K562 (cell line): Measurements from ENCODE around the gene TGFBR3L. TPM values are rescaled to one million over a fixed set of nuclear protein-coding genes. Genes with fewer than 3 reads are reported as not detected.

Source experiments
- CTBP1 ChIP-seq: fragments of 450-650 bp; IDR thresholded peaks from 2 replicates; pipeline ENCODE4 v1.6.1; 2016; ENCODE audit warnings: borderline replicate concordance
- DDX20 ChIP-seq: fragments of 450-650 bp; IDR thresholded peaks from 2 replicates; pipeline ENCODE4 v1.6.1; 2016; ENCODE audit warnings: missing genetic modification characterization, low read depth, mild to moderate bottlenecking, missing compliant biosample characterization, moderate library complexity
- DLX4 ChIP-seq: fragments of 250-450 bp; sonication (Bioruptor Pico); IDR thresholded peaks from 2 replicates; pipeline ENCODE4 v1.6.1; 2021; ENCODE audit warnings: mild to moderate bottlenecking
- ELF4 ChIP-seq: fragments of 450-650 bp; formaldehyde crosslinking; IDR thresholded peaks from 2 replicates; pipeline ENCODE4 v1.4.0; 2022; ENCODE audit warnings: missing genetic modification characterization
- EP400 ChIP-seq: fragments of 450-650 bp; IDR thresholded peaks from 2 replicates; pipeline ENCODE4 v1.6.1; 2017; ENCODE audit warnings: antibody characterized with exemption, mild to moderate bottlenecking, moderate library complexity
- ERF ChIP-seq: fragments of 450-650 bp; formaldehyde crosslinking; IDR thresholded peaks from 2 replicates; pipeline ENCODE4 v1.4.0; 2020; ENCODE audit warnings: mild to moderate bottlenecking, mixed read lengths
- GMEB1 ChIP-seq: fragments of 250-450 bp; sonication (Bioruptor Pico); IDR thresholded peaks from 2 replicates; pipeline ENCODE4 v1.4.0; 2020; ENCODE audit warnings: mild to moderate bottlenecking
- HDAC2 ChIP-seq: fragments of 450-650 bp; IDR thresholded peaks from 2 replicates; pipeline ENCODE4 v1.6.1; 2016; ENCODE audit warnings: mild to moderate bottlenecking
- HDGF ChIP-seq: fragments of 450-650 bp; IDR thresholded peaks from 2 replicates; pipeline ENCODE4 v1.6.1; 2016
- HNRNPH1 ChIP-seq: fragments of 200-400 bp; formaldehyde crosslinking; optimal IDR thresholded peaks from 2 replicates; pipeline ENCODE3; 2017; ENCODE audit warnings: low read depth, mild to moderate bottlenecking, low read length, moderate library complexity
- JUNB ChIP-seq: fragments of 450-650 bp; formaldehyde crosslinking; conservative IDR thresholded peaks from 2 replicates; pipeline ENCODE4 v1.4.0; 2020; ENCODE audit warnings: mild to moderate bottlenecking
- MECOM ChIP-seq: fragments of 250-450 bp; sonication (Bioruptor Pico); IDR thresholded peaks from 2 replicates; pipeline ENCODE4 v1.8.0; 2022; ENCODE audit warnings: inconsistent platforms
- NEUROD1 ChIP-seq: fragments of 150-350 bp; IDR thresholded peaks from 2 replicates; pipeline ENCODE4 v1.6.1; 2014; ENCODE audit warnings: borderline replicate concordance, low read length, low read depth; ENCODE audit not compliant: partially characterized antibody
- RNF2 ChIP-seq: sonication (generic); IDR thresholded peaks from 2 replicates; pipeline ENCODE4 v1.6.1; 2016
- SLC30A9 ChIP-seq: fragments of 250-450 bp; sonication (Bioruptor Pico); IDR thresholded peaks from 2 replicates; pipeline ENCODE4 v1.8.0; 2022; ENCODE audit warnings: mild to moderate bottlenecking, moderate library complexity
- STAT5A ChIP-seq: IDR thresholded peaks from 2 replicates; pipeline ENCODE4 v1.6.1; 2012; ENCODE audit warnings: low read length, inconsistent platforms, borderline replicate concordance
- TOE1 ChIP-seq, 2 experiments: fragments of 450-650 bp in 1 of 2; sonication (generic) in 1 of 2; formaldehyde crosslinking in 1 of 2; IDR thresholded peaks; 2 replicates each; pipeline versions ENCODE4 v1.7.1 to v1.8.0; 2016 to 2022; ENCODE audit warnings: borderline replicate concordance in 2 of 2, mild to moderate bottlenecking in 2 of 2, antibody characterized with exemption in 1 of 2, inconsistent platforms in 1 of 2, low read depth in 1 of 2, missing genetic modification reagents in 1 of 2, moderate library complexity in 1 of 2
- ZBTB9 ChIP-seq: fragments of 450-650 bp; formaldehyde crosslinking; IDR thresholded peaks from 2 replicates; pipeline ENCODE4 v1.4.0; 2020; ENCODE audit warnings: mild to moderate bottlenecking, moderate library complexity
- ZC3H11A ChIP-seq: IDR thresholded peaks from 2 replicates; pipeline ENCODE4 v1.6.1; 2012; ENCODE audit warnings: low read depth, low read length, improper control_type of control experiment
- ZKSCAN3 ChIP-seq: fragments of 250-450 bp; sonication (Bioruptor Pico); IDR thresholded peaks from 2 replicates; pipeline ENCODE4 v1.4.0; 2020
- ZNF12 ChIP-seq: sonication (generic); formaldehyde crosslinking; IDR thresholded peaks from 2 replicates; pipeline ENCODE4 v1.4.0; 2020; ENCODE audit warnings: mild to moderate bottlenecking, missing genetic modification reagents
- ZNF511 ChIP-seq: sonication (generic); formaldehyde crosslinking; IDR thresholded peaks from 2 replicates; pipeline ENCODE4 v1.8.0; 2022; ENCODE audit warnings: mild to moderate bottlenecking, missing genetic modification reagents
- ZNF639 ChIP-seq, 2 experiments: fragments of 200-800 bp in 1 of 2; sonication (Bioruptor generic) in 1 of 2; sonication (generic) in 1 of 2; formaldehyde crosslinking in 1 of 2; IDR thresholded peaks in 1 of 2; conservative IDR thresholded peaks in 1 of 2; 2 replicates each; pipeline versions ENCODE4 v1.5.0 to v1.6.1; 2016 to 2020; ENCODE audit warnings: missing compliant biosample characterization in 1 of 2, missing genetic modification characterization in 1 of 2, missing genetic modification reagents in 1 of 2
- polyA plus RNA-seq, 8 experiments: library from polyadenylated mRNA; depleted of rRNA in 4 of 8; stranded (reverse) in 5 of 8; unstranded in 3 of 8; fragments of >200 nt; fragmentation: Nextera tagmentation in 2 of 8; fragmentation: Illumina TruSeq in 1 of 8; extraction: Ambion mirVana in 2 of 8; extraction: Trizol in 1 of 8; gene quantifications; 2 replicates each; pipeline versions ENCODE4 v1.2.1 to v1.2.3, GENCODE V29; 2011 to 2014; ENCODE audit warnings: inconsistent platforms in 1 of 8, missing spikeins in 1 of 8
- total RNA-seq, 7 experiments: library from RNA; depleted of rRNA in 6 of 7; stranded (reverse); fragments of >200 nt in 6 of 7; fragmentation: Illumina TruSeq in 2 of 7; extraction: Trizol in 2 of 7; gene quantifications; 2 replicates each; pipeline versions ENCODE4 v1.2.1 to v1.2.3, GENCODE V29; 2011 to 2021; ENCODE audit warnings: low replicate concordance in 1 of 7

Gene TGFBR3L
- total and polyA plus RNA-seq, 9 of the 15 experiments (the other 6 are each of a cell fraction or from before 2014, with no cell fraction given), result not detected

- peak in 1 of 2 experiments; percentile 91; a peak in 2 of 4 replicates for TF ChIP-seq ZNF639 (CRISPR knock-in tag; conservative IDR thresholded peaks at IDR 0.05 in 1 of 2, IDR thresholded peaks at IDR 0.05 in 1 of 2)
- no peak for TF ChIP-seq DDX20 (tag)
- TF ChIP-seq STAT5A, result no peak
- TF ChIP-seq HDAC2, result 0 out of 2 replicates have a peak, but pooled peaks have one; percentile 55
- TF ChIP-seq ZC3H11A, result no peak
- TF ChIP-seq GMEB1 (CRISPR knock-in tag), result peak; percentile 76
- TF ChIP-seq RNF2, result peak; percentile 68
- TF ChIP-seq ERF (CRISPR knock-in tag), result no peak
- TF ChIP-seq JUNB (CRISPR knock-in tag), result no peak
- TF ChIP-seq EP400, result peak; percentile 88
- TF ChIP-seq MECOM (CRISPR knock-in tag), result no peak
- no peak for TF ChIP-seq HDGF
- no peak for TF ChIP-seq SLC30A9 (CRISPR knock-in tag)
- TF ChIP-seq CTBP1, result peak; percentile 91
- TF ChIP-seq ZKSCAN3 (CRISPR knock-in tag), result no peak
- TF ChIP-seq ELF4, result no peak
- no peak for TF ChIP-seq TOE1 (IDR thresholded peaks at IDR 0.05; ENCODE audit: borderline replicate concordance)
- TF ChIP-seq TOE1 (CRISPR knock-in tag; IDR thresholded peaks at IDR 0.05; ENCODE audit: borderline replicate concordance, low read depth), result no peak
- TF ChIP-seq ZNF511 (CRISPR knock-in tag), result peak; percentile 65; the same call in 1 of the 2 replicates
- TF ChIP-seq HNRNPH1, result no peak
- no peak; the same call in 1 of the 2 replicates for TF ChIP-seq ZBTB9 (CRISPR knock-in tag)
- 0 out of 2 replicates have a peak, but pooled peaks have one; percentile 41 for TF ChIP-seq ZNF12 (CRISPR knock-in tag)
- TF ChIP-seq DLX4 (CRISPR knock-in tag), result no peak
- TF ChIP-seq NEUROD1, result no peak
These were observed 11.2 kb upstream of the TGFBR3L start, which contains the start of gene MAP2K7 (continued) for GRCh38 chr19:7903244-7904073.
